Heart left ventricle (tissue), 16 donors: ENCODE data around the gene LSM2. TPM values are rescaled to one million over a fixed set of nuclear protein-coding genes. Genes with fewer than 3 reads are reported as not detected.
A peak's percentile ranks its signal among the peaks of the same experiment; 100 is the strongest.
"Not testable (repeated sequence)": the region's sequence is repeated elsewhere in the genome, so short reads cannot be mapped to it uniquely, and the experiment has no call there.

Experiments used
- ATAC-seq, 4 donors: fragments of 200-7000 bp; cut with Tn5 transposase; one replicate each; pipeline ENCODE4 v1.9.1; 2020 to 2022; ENCODE audit warnings: moderate library complexity in 4 of 4, mild to moderate bottlenecking in 3 of 4, moderate number of reproducible peaks in 1 of 4
- DNase-seq, 5 donors: peaks; one replicate each; pipeline ENCODE4 v3.0.0-alpha.2; 2020
- H3K27ac ChIP-seq, 12 donors: fragments of 200-600 bp; sonication (generic) in 4 of 12; one replicate each; pipeline versions ENCODE4 v1.5.0 to v1.8.0; 2016 to 2022; ENCODE audit warnings: mild to moderate bottlenecking in 2 of 12
- H3K27me3 ChIP-seq, 9 donors: fragments of 200-600 bp; sonication (generic) in 2 of 9; one replicate each; pipeline versions ENCODE4 v1.5.1 to v1.8.0; 2016 to 2022; ENCODE audit warnings: mild to moderate bottlenecking in 3 of 9
- H3K36me3 ChIP-seq, 9 donors: fragments of 200-600 bp; sonication (generic) in 2 of 9; one replicate each; pipeline versions ENCODE4 v1.5.0 to v1.8.0; 2018 to 2022; ENCODE audit warnings: mild to moderate bottlenecking in 2 of 9
- H3K4me1 ChIP-seq, 12 donors: fragments of 200-600 bp; sonication (generic) in 4 of 12; one replicate each; pipeline versions ENCODE4 v1.5.0 to v1.8.0; 2016 to 2022; ENCODE audit warnings: mild to moderate bottlenecking in 3 of 12
- H3K4me3 ChIP-seq, 12 donors: fragments of 200-600 bp; sonication (generic) in 4 of 12; one replicate each; pipeline versions ENCODE4 v1.5.0 to v1.8.0; 2017 to 2022; ENCODE audit warnings: mild to moderate bottlenecking in 9 of 12, moderate library complexity in 4 of 12
- H3K9me3 ChIP-seq, 12 donors: fragments of 200-600 bp; sonication (generic) in 4 of 12; one replicate each; pipeline versions ENCODE4 v1.5.0 to v1.8.0; 2016 to 2022; ENCODE audit warnings: mild to moderate bottlenecking in 1 of 12
- CTCF ChIP-seq, 12 donors: fragments of 200-600 bp; sonication (generic) in 4 of 12; IDR thresholded peaks; one replicate each; pipeline versions ENCODE4 v1.5.0 to v1.8.0; 2018 to 2022; ENCODE audit warnings: antibody characterized with exemption in 12 of 12, mild to moderate bottlenecking in 5 of 12
- POLR2A ChIP-seq, 2 donors: fragments of 450-650 bp; IDR thresholded peaks; one replicate each; pipeline ENCODE4 v1.6.1; 2017; ENCODE audit warnings: antibody characterized with exemption in 2 of 2, mild to moderate bottlenecking in 2 of 2, moderate library complexity in 2 of 2
- WGBS, 4 donors: extraction: QIAGEN DNeasy Blood & Tissue Kit in 2 of 4; methylation state at CpG; one replicate each; pipeline versions ENCODE4 v1.1.5 to v1.1.7; 2013 to 2018; 5-methylcytosine and 5-hydroxymethylcytosine counted together
- intact Hi-C, 10 donors: fragments of 100-400 bp; cut with DNase I; formaldehyde crosslinking; loops; one replicate each; pipeline versions ENCODE4 v1.11.1 to v1.14.2; 2022
- polyA plus RNA-seq, 2 donors: library from polyadenylated mRNA; stranded (reverse); fragments of 200-250 nt; gene quantifications; one replicate each; pipeline ENCODE4 v1.2.3, GENCODE V29; 2013
- total RNA-seq, 9 donors: library from RNA; depleted of rRNA in 2 of 9; stranded (reverse); fragments of >200 nt in 2 of 9; fragmentation: NEBNext Ultra II Directional in 3 of 9; extraction: Animal tissue kit (Norgen Biotek cat#: 25700) in 3 of 9; gene quantifications; one replicate each; pipeline versions ENCODE4 v1.1.0 to v1.2.4, GENCODE V29; 2016 to 2023
- donor health status: ischemic (EF 13 %, LVEDD 7.1; RV severe dilation, severe dysfunction).
- donor health status: healthy with polysubstance abuse.
- donor health status: DM: no; HTN: yes; CAD: no.
- donor health status: DM: no; HTN: no; CAD: no.
- donor health status: ischemic (EF 25% LVEDD 6.9; RV normal size, moderate dysfunction).
- donor health status: ischemic (EF 25% LVEDD 5.7; RV mildly dilated, moderate dysfunction).
- donor health status: healthy.
- donor health status: DM: yes; HTN: yes; CAD: no.
- donor health status: ischemic (EF 35%, LVEDD 5.7; RV mildly dilated, moderate dysfunction).
- donor health status: nonischemic (EF 11% LVEDD 7.7; RV severe dilation, severe dysfunction).
- donor health status: DM: yes; HTN: yes; CAD: no.
- donor health status: PGD.
- donor health status: ischemic (EF 29% LVEDD 5.4; RV normal size, mild dysfunction).
- donor health status: nonischemic (EF 23%, LVEDD 6.1; RV moderate dilation, normal function).

Gene LSM2
- total and polyA plus RNA-seq, 11 donors, result 22.9 to 64.7 (median 26.6) TPM

GRCh38 chr6:31838968-31839367 lies 32.2 kb upstream of the LSM2 start:
- Histone ChIP-seq H3K4me3 (peak overlapping the region in 1 of 12 donors; percentile 84), H3K27ac (no peak overlapping the region), H3K36me3 (peaks cover 0 to 61% (median 44%) of the 10 kb centered on the region in 9 donors), H3K9me3 (no peaks in the 10 kb centered on the region), H3K27me3 (no peaks in the 10 kb centered on the region), H3K4me1 (peaks cover 0 to 41% (median 35%) of the 10 kb centered on the region in 12 donors)
- ATAC-seq, result no peak
- no peak for DNase-seq
- TF ChIP-seq POLR2A (IDR thresholded peaks at IDR 0.05) (no peak), CTCF (IDR thresholded peaks at IDR 0.05) (no peak)
- intact Hi-C loops, result loop anchor here in 3 of 10 donors (5.0 to 10.0 kb wide), 4 partner anchors 58 to 294 kb away; partner anchors contain the start of genes ATP6V1G2 (in 1 of the 3), CLIC1 (in 1 of the 3), DDX39B (in 1 of the 3) and EHMT2 (in 1 of the 3)
- WGBS, 4 donors, result 95 to 97% (median 97%) methylated on average over 3 of the region's 3 CpGs

GRCh38 chr6:31838114-31838553 lies 31.4 kb upstream of the LSM2 start:
- H3K27ac ChIP-seq, result not testable (repeated sequence)
- peak overlapping the region in 1 of 12 donors; percentile 84 for H3K4me3 ChIP-seq
- whole genome bisulfite sequencing, 4 donors, result 88 to 92% (median 90%) methylated on average over 9 of the region's 9 CpGs

GRCh38 chr6:31837369-31838113 lies 30.8 kb upstream of the LSM2 start:
- Histone ChIP-seq H3K27ac (peak overlapping the region in 7 of 12 donors; percentile 92 to 99 (median 96)), H3K4me1 (peaks cover 4 to 54% (median 38%) of the 10 kb centered on the region in 12 donors), H3K27me3 (no peaks in the 10 kb centered on the region), H3K9me3 (no peaks in the 10 kb centered on the region), H3K36me3 (peaks cover 0 to 61% (median 44%) of the 10 kb centered on the region in 9 donors), H3K4me3 (peak overlapping the region in 9 of 12 donors; percentile 22 to 97 (median 84))
- DNase-seq (no peak), ATAC-seq (no peak)
- no peak for TF ChIP-seq CTCF (IDR thresholded peaks at IDR 0.05)
- TF ChIP-seq POLR2A (IDR thresholded peaks at IDR 0.05), result no peak
- WGBS, 4 donors, result 33 to 47% (median 41%) methylated on average over 1 of the region's 1 CpG
- intact Hi-C loops, result loop anchor here in 4 of 10 donors (2.0 to 10.0 kb wide), 5 partner anchors 25 to 293 kb away; partner anchors contain the start of genes ATP6V1G2 (in 1 of the 4), CLIC1 (in 1 of the 4), DDX39B (in 1 of the 4) and EHMT2 (in 1 of the 4)

More at GRCh38 chr6:31838114-31838553, 31.4 kb upstream of the LSM2 start:
- intact Hi-C loops, result loop anchor here in 3 of 10 donors (5.0 to 10.0 kb wide), 4 partner anchors 59 to 293 kb away; partner anchors contain the start of genes ATP6V1G2 (in 1 of the 3), CLIC1 (in 1 of the 3), DDX39B (in 1 of the 3) and EHMT2 (in 1 of the 3)
- H3K27me3 ChIP-seq, DNase-seq, ATAC-seq, H3K9me3 ChIP-seq: not testable (repeated sequence)
- Histone ChIP-seq H3K36me3 (peaks cover 0 to 61% (median 44%) of the 10 kb centered on the region in 9 donors), H3K4me1 (peaks cover 4 to 48% (median 38%) of the 10 kb centered on the region in 12 donors)

- no peak for ATAC-seq
- H3K27ac ChIP-seq, result peak overlapping the region in 10 of 12 donors; percentile 64 to 99 (median 96)
- TF ChIP-seq CTCF (IDR thresholded peaks at IDR 0.05) (peak in 1 of 12 donors; percentile 3), POLR2A (IDR thresholded peaks at IDR 0.05) (no peak)
- H3K4me3 ChIP-seq, result peak overlapping the region in 10 of 12 donors; percentile 69 to 97 (median 86)
- peaks cover 0 to 58% (median 46%) of the 10 kb centered on the region in 9 donors for H3K36me3 ChIP-seq
- DNase-seq, result no peak
- WGBS, 4 donors, result 22 to 34% (median 30%) methylated on average over 12 of the region's 12 CpGs
- no peaks in the 10 kb centered on the region for H3K9me3 ChIP-seq
- H3K4me1 ChIP-seq, result peaks cover 4 to 58% (median 41%) of the 10 kb centered on the region in 12 donors
- H3K27me3 ChIP-seq, result no peaks in the 10 kb centered on the region
- intact Hi-C loops, result loop anchor here in 4 of 10 donors (2.0 to 10.0 kb wide), 5 partner anchors 26 to 292 kb away; partner anchors contain the start of genes ATP6V1G2 (in 1 of the 4), CLIC1 (in 1 of the 4), DDX39B (in 1 of the 4) and EHMT2 (in 1 of the 4)
Observed at GRCh38 chr6:31836474-31837368, 30.0 kb upstream of the LSM2 start.
